WTC11 (cell line): ENCODE results near the gene RGS12.

ENCODE experiments used
- ATF3 ChIP-seq: sonication (generic); formaldehyde crosslinking; conservative IDR thresholded peaks from 2 replicates; pipeline ENCODE4 v1.8.1; 2022; ENCODE audit warnings: mild to moderate bottlenecking, missing genetic modification reagents
- E2F4 ChIP-seq: sonication (generic); formaldehyde crosslinking; IDR thresholded peaks from 2 replicates; pipeline ENCODE4 v1.8.1; 2022; ENCODE audit warnings: low read depth, mild to moderate bottlenecking, moderate library complexity, missing genetic modification reagents, borderline replicate concordance
- ETV6 ChIP-seq: sonication (generic); formaldehyde crosslinking; IDR thresholded peaks from 2 replicates; pipeline ENCODE4 v1.8.1; 2022; ENCODE audit warnings: mild to moderate bottlenecking, missing genetic modification reagents
- HMGXB4 ChIP-seq: sonication (generic); formaldehyde crosslinking; IDR thresholded peaks from 2 replicates; pipeline ENCODE4 v1.8.1; 2023; ENCODE audit warnings: mild to moderate bottlenecking, moderate library complexity, missing genetic modification reagents
- NFYB ChIP-seq: sonication (generic); formaldehyde crosslinking; conservative IDR thresholded peaks from 2 replicates; pipeline ENCODE4 v1.8.0; 2022; ENCODE audit warnings: low read depth, missing genetic modification reagents
- USF2 ChIP-seq: sonication (generic); formaldehyde crosslinking; IDR thresholded peaks from 2 replicates; pipeline ENCODE4 v1.8.1; 2023; ENCODE audit warnings: mild to moderate bottlenecking, missing genetic modification reagents, moderate library complexity
- ZNF232 ChIP-seq: sonication (generic); formaldehyde crosslinking; IDR thresholded peaks from 2 replicates; pipeline ENCODE4 v1.8.0; 2022; ENCODE audit warnings: mild to moderate bottlenecking, missing genetic modification reagents
- ZNF263 ChIP-seq: sonication (generic); formaldehyde crosslinking; IDR thresholded peaks from 2 replicates; pipeline ENCODE4 v1.8.1; 2022; ENCODE audit warnings: low read depth, mild to moderate bottlenecking, moderate library complexity, missing genetic modification reagents
- ZNF281 ChIP-seq: sonication (generic); formaldehyde crosslinking; IDR thresholded peaks from 2 replicates; pipeline ENCODE4 v1.8.0; 2023; ENCODE audit warnings: mild to moderate bottlenecking, missing genetic modification reagents
- ZNF416 ChIP-seq: fragments of 250-450 bp; sonication (Bioruptor Pico); IDR thresholded peaks from 2 replicates; pipeline ENCODE4 v1.9.0; 2021; ENCODE audit warnings: mild to moderate bottlenecking, inconsistent platforms
- TF ChIP-seq, protein P1 (sequence below): fragments of 200-600 bp; IDR thresholded peaks from 2 replicates; pipeline ENCODE4 v1.8.0; 2022; ENCODE audit warnings: antibody characterized with exemption

GRCh38 chr4:3316146-3316545 lies 23.3 kb downstream of the RGS12 start:
- TF ChIP-seq ETV6, result no peak
- no peak for TF ChIP-seq NFYB
- no peak for TF ChIP-seq HMGXB4 (CRISPR knock-in tag)
- no peak for TF ChIP-seq ATF3
- TF ChIP-seq, protein P1, sequence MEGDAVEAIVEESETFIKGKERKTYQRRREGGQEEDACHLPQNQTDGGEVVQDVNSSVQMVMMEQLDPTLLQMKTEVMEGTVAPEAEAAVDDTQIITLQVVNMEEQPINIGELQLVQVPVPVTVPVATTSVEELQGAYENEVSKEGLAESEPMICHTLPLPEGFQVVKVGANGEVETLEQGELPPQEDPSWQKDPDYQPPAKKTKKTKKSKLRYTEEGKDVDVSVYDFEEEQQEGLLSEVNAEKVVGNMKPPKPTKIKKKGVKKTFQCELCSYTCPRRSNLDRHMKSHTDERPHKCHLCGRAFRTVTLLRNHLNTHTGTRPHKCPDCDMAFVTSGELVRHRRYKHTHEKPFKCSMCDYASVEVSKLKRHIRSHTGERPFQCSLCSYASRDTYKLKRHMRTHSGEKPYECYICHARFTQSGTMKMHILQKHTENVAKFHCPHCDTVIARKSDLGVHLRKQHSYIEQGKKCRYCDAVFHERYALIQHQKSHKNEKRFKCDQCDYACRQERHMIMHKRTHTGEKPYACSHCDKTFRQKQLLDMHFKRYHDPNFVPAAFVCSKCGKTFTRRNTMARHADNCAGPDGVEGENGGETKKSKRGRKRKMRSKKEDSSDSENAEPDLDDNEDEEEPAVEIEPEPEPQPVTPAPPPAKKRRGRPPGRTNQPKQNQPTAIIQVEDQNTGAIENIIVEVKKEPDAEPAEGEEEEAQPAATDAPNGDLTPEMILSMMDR, result no peak
- TF ChIP-seq ZNF263 (CRISPR knock-in tag), result no peak
- TF ChIP-seq USF2 (CRISPR knock-in tag), result no peak
- no peak for TF ChIP-seq ZNF281
- no peak for TF ChIP-seq E2F4 (CRISPR knock-in tag)
- no peak for TF ChIP-seq ZNF232 (CRISPR knock-in tag)
- no peak for TF ChIP-seq ZNF416 (CRISPR knock-in tag)
